Activated T-cell treated with anti-CD3 and anti-CD28 coated beads, Interleukin-2, amount 50 U/mL, for 4 hours (primary cell): ENCODE results near the gene TLR2. TPM values are rescaled to one million over a fixed set of nuclear protein-coding genes. Genes with fewer than 3 reads are reported as not detected.

Experiments
- ATAC-seq, 2 donors: fragments of 200-7000 bp; cut with Tn5 transposase; one replicate each; pipeline ENCODE4 v1.10.0; 2021
- DNase-seq: peaks from one replicate; pipeline ENCODE4 v3.0.0-alpha.2; 2020
- H3K27me3 Mint-ChIP-seq: one replicate; pipeline ENCODE4 v1.8.0; 2021; ENCODE audit warnings: low read depth, mixed read lengths
- H3K36me3 Mint-ChIP-seq: one replicate; pipeline ENCODE4 v1.8.0; 2022; ENCODE audit warnings: mixed read lengths; ENCODE audit not compliant: insufficient read depth
- H3K4me1 Mint-ChIP-seq: one replicate; pipeline ENCODE4 v1.8.0; 2021; ENCODE audit warnings: low read depth, mixed read lengths
- H3K4me3 Mint-ChIP-seq: one replicate; pipeline ENCODE4 v1.8.0; 2021; ENCODE audit warnings: mild to moderate bottlenecking, moderate library complexity, mixed read lengths
- H3K9me3 Mint-ChIP-seq: one replicate; pipeline ENCODE4 v1.8.0; 2021; ENCODE audit warnings: mixed read lengths
- total RNA-seq, 3 donors: library from RNA; stranded (reverse); gene quantifications; one replicate each; pipeline ENCODE4 v1.2.1, GENCODE V29; 2021

Gene TLR2
- total RNA-seq, 3 donors from 2014 or later = 1.2 to 1.9 (median 1.6) TPM

DNA sequence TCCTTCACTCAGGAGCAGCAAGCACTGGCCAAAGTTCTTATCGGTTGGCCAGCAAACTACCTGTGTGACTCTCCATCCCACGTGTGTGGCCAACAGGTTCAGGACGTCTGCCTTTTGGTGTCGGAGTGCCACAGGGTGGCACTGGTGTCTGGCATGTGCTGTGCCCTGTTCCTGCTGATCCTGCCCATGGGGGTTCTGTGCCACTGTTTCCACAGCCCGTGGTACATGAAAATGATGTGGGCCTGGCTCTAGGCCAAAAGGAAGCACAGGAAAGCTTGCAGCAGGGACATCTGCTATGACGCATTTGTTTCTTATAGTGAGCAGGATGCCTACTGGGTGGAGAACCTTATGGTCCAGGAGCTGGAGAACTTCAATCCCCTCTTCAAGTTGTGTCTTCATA, 4.6 kb upstream of the TLR2 start:
- Mint-ChIP-seq H3K4me3 (no peak overlapping the region), H3K36me3 (peaks cover 4% of the 10 kb centered on the region), H3K4me1 (peaks cover 7% of the 10 kb centered on the region), H3K9me3 (peaks cover 19% of the 10 kb centered on the region), H3K27me3 (peaks cover 16% of the 10 kb centered on the region)
- no peak for ATAC-seq
- DNase-seq = no peak

- H3K4me3 Mint-ChIP-seq = peak overlapping the region; percentile 74
- no peak for DNase-seq
- H3K4me1 Mint-ChIP-seq = peaks cover 16% of the 10 kb centered on the region
- peaks cover 21% of the 10 kb centered on the region for H3K27me3 Mint-ChIP-seq
- peaks cover 10% of the 10 kb centered on the region for H3K36me3 Mint-ChIP-seq
- H3K9me3 Mint-ChIP-seq = peaks cover 10% of the 10 kb centered on the region
- no peak for ATAC-seq
Observed at GRCh38 chr4:153683763-153684181, 308 bp upstream of the TLR2 start.

- H3K36me3 Mint-ChIP-seq = peaks cover 22% of the 10 kb centered on the region
- DNase-seq = no peak
- H3K4me3 Mint-ChIP-seq = peak overlapping the region; percentile 85
- peaks cover 16% of the 10 kb centered on the region for H3K4me1 Mint-ChIP-seq
- peaks cover 22% of the 10 kb centered on the region for H3K9me3 Mint-ChIP-seq
- H3K27me3 Mint-ChIP-seq = peaks cover 21% of the 10 kb centered on the region
- no peak for ATAC-seq
Observed at GRCh38 chr4:153684971-153685371, 891 bp downstream of the TLR2 start.

DNA sequence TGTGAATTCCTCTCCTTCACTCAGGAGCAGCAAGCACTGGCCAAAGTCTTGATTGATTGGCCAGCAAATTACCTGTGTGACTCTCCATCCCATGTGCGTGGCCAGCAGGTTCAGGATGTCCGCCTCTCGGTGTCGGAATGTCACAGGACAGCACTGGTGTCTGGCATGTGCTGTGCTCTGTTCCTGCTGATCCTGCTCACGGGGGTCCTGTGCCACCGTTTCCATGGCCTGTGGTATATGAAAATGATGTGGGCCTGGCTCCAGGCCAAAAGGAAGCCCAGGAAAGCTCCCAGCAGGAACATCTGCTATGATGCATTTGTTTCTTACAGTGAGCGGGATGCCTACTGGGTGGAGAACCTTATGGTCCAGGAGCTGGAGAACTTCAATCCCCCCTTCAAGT, 20.4 kb downstream of the TLR2 start:
- ATAC-seq (no peak), DNase-seq (no peak)
- Mint-ChIP-seq H3K27me3 (peaks cover 2% of the 10 kb centered on the region), H3K4me1 (peaks cover 10% of the 10 kb centered on the region), H3K9me3 (no peaks in the 10 kb centered on the region), H3K4me3 (no peak overlapping the region), H3K36me3 (peaks cover 6% of the 10 kb centered on the region)

GRCh38 chr4:153705743-153706468, 21.8 kb downstream of the TLR2 start:
- H3K4me3 Mint-ChIP-seq = no peak overlapping the region
- ATAC-seq (no peak), DNase-seq (no peak)
- peaks cover 10% of the 10 kb centered on the region for H3K4me1 Mint-ChIP-seq
- H3K9me3 Mint-ChIP-seq = no peaks in the 10 kb centered on the region
- peaks cover 2% of the 10 kb centered on the region for H3K27me3 Mint-ChIP-seq
- H3K36me3 Mint-ChIP-seq = peaks cover 6% of the 10 kb centered on the region

GRCh38 chr4:153706519-153706918, 22.4 kb downstream of the TLR2 start:
- Mint-ChIP-seq H3K27me3 (peaks cover 2% of the 10 kb centered on the region), H3K4me1 (peaks cover 10% of the 10 kb centered on the region), H3K4me3 (no peak overlapping the region), H3K36me3 (peaks cover 6% of the 10 kb centered on the region), H3K9me3 (no peaks in the 10 kb centered on the region)
- DNase-seq (no peak), ATAC-seq (no peak)

- H3K27me3 Mint-ChIP-seq = peaks cover 2% of the 10 kb centered on the region
- peaks cover 12% of the 10 kb centered on the region for H3K4me1 Mint-ChIP-seq
- H3K4me3 Mint-ChIP-seq = no peak overlapping the region
- no peaks in the 10 kb centered on the region for H3K36me3 Mint-ChIP-seq
- ATAC-seq (no peak), DNase-seq (no peak)
- no peaks in the 10 kb centered on the region for H3K9me3 Mint-ChIP-seq
Observed at GRCh38 chr4:153710681-153711080, 26.6 kb downstream of the TLR2 start.

DNA sequence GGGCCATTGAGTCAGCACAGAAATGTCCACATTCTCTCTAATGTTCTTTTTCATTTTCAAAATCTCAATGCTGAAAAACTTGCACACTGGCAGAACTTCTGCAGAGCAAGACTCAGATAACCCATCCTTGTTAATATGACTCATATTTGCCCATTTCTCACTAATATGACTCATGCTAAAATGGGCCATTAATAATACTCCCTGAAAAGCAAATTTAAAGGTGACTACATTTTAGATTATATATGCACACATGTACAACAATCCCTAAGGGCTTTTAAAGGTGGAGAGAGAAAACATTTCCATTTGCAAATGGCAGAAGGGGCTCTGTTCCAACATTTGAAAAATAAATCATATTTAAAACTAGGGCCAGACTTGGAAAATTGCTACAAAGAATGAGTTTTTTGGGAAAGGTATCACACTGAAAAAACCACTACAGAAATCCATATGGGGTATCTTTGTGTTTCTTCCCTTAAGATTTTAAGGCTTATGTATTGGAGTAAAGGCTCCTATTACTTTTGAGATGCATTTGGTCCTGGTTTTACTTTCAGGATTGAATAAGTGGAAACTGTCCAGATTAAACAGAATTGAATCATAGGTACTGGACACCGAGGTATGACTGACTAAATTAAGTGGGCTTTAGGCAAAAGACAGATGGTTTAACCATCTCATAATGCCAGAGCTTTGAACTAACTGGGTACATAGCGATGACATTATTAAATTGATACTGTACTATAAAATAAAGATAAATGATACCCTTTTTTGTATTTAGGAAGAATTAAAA, 30.0 kb downstream of the TLR2 start:
- H3K36me3 Mint-ChIP-seq = peaks cover under 1% of the 10 kb centered on the region
- peaks cover 2% of the 10 kb centered on the region for H3K4me1 Mint-ChIP-seq
- DNase-seq (no peak), ATAC-seq (peak in 1 of 2 donors; percentile 37)
- peaks cover 2% of the 10 kb centered on the region for H3K27me3 Mint-ChIP-seq
- no peak overlapping the region for H3K4me3 Mint-ChIP-seq
- peaks cover 5% of the 10 kb centered on the region for H3K9me3 Mint-ChIP-seq

- ATAC-seq (no peak), DNase-seq (no peak)
- peaks cover 5% of the 10 kb centered on the region for H3K9me3 Mint-ChIP-seq
- peaks cover 3% of the 10 kb centered on the region for H3K36me3 Mint-ChIP-seq
- no peak overlapping the region for H3K4me3 Mint-ChIP-seq
- peaks cover 7% of the 10 kb centered on the region for H3K27me3 Mint-ChIP-seq
- H3K4me1 Mint-ChIP-seq = no peaks in the 10 kb centered on the region
Observed at GRCh38 chr4:153722036-153722435, 38.0 kb downstream of the TLR2 start.

GRCh38 chr4:153724606-153725005, 40.5 kb downstream of the TLR2 start:
- ATAC-seq (peak in 1 of 2 donors; percentile 23), DNase-seq (no peak)
- no peaks in the 10 kb centered on the region for H3K36me3 Mint-ChIP-seq

DNA sequence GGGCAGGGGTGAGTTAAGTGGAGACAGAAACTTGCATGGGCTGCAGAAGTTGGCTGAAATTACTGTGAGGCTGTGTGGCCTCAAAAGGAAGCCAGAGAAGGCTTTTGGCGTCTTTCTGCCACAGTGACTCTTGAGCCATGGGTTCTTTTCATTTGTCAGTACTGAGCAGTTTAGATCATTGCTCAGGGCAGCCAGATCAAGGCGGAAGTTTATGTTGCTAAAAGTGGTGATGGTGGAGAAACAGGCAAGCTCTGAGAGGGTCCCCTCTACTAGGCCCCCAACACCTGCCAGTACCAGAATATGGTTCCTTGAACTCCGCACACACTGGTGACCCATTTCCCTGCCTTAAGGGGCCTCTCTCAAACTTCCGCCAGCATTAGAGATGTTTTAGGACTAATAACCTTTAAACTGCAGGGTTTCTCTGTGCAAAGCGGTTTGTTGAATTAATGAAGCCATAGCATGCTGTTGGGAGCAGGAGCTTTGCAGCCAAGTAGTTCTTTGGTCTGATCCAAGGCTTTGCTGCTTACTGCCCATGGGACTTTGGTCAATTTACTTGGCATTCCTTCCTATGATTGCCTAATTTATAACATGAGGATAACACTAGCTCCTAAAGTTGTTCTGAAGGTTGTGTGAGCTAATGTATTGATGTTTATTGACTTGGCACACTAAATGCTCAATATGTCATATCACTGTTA, 41.2 kb downstream of the TLR2 start:
- DNase-seq (no peak), ATAC-seq (no peak)
- Mint-ChIP-seq H3K36me3 (no peaks in the 10 kb centered on the region), H3K4me1 (no peaks in the 10 kb centered on the region), H3K9me3 (no peaks in the 10 kb centered on the region), H3K27me3 (peaks cover 4% of the 10 kb centered on the region), H3K4me3 (no peak overlapping the region)

More at GRCh38 chr4:153724606-153725005, 40.5 kb downstream of the TLR2 start:
- Mint-ChIP-seq H3K9me3 (no peaks in the 10 kb centered on the region), H3K27me3 (peaks cover 4% of the 10 kb centered on the region), H3K4me3 (no peak overlapping the region), H3K4me1 (no peaks in the 10 kb centered on the region)

DNA sequence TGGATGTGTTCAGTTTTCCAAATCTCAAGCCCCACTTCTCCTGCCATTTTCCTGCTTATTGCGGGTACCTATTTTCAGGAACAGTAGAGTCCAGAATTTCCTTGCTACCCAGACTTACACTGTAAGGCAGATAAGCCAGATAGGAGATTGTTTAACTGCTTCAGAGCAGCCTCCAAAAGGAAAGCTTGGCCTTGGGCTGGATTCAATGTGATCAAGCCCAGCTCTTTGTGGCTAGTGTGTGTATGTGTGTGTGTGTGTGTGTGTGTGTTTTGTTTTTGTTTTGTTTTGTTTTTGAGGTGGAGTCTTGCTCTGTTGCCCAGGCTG, 41.7 kb downstream of the TLR2 start:
- no peaks in the 10 kb centered on the region for H3K36me3 Mint-ChIP-seq
- no peaks in the 10 kb centered on the region for H3K4me1 Mint-ChIP-seq
- peaks cover 4% of the 10 kb centered on the region for H3K27me3 Mint-ChIP-seq
- no peaks in the 10 kb centered on the region for H3K9me3 Mint-ChIP-seq
- DNase-seq = no peak
- H3K4me3 Mint-ChIP-seq = no peak overlapping the region
- ATAC-seq = no peak

- DNase-seq (no peak), ATAC-seq (no peak)
- Mint-ChIP-seq H3K27me3 (peaks cover 4% of the 10 kb centered on the region), H3K9me3 (no peaks in the 10 kb centered on the region), H3K4me1 (no peaks in the 10 kb centered on the region), H3K36me3 (no peaks in the 10 kb centered on the region), H3K4me3 (no peak overlapping the region)
Observed at GRCh38 chr4:153728151-153728550, 44.1 kb downstream of the TLR2 start.

DNA sequence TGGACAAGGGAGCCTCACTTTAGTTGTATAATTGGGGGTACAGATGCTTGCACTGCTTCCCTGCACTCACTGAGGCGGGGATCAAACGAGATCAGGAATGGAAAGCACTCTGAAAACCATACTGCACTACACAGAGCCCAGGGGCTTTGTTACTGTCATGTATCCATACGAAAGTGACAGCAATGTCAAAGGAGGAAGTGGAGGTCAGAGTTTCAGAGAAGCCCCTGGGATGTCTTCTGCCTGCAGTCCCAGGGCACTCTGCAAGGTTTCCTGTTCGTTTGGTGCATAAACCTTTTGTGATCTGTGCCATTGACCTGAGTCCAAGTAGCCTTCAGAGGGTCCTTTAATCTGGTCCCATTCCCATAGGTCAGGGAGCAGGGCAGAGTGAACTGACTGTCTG, 44.6 kb downstream of the TLR2 start:
- H3K27me3 Mint-ChIP-seq = peaks cover 4% of the 10 kb centered on the region
- H3K9me3 Mint-ChIP-seq = no peaks in the 10 kb centered on the region
- DNase-seq (no peak), ATAC-seq (no peak)
- peaks cover 1% of the 10 kb centered on the region for H3K4me1 Mint-ChIP-seq
- H3K4me3 Mint-ChIP-seq = no peak overlapping the region
- H3K36me3 Mint-ChIP-seq = no peaks in the 10 kb centered on the region
